GM23248 (cell line): Measurements from ENCODE around the gene U2AF1. TPM values are rescaled to one million over a fixed set of nuclear protein-coding genes. Genes with fewer than 3 reads are reported as not detected.
"Not testable (repeated sequence)": the region's sequence is repeated elsewhere in the genome, so short reads cannot be mapped to it uniquely, and the experiment has no call there.

ENCODE experiments used
- DNase-seq: peaks from one replicate; pipeline ENCODE4 v3.0.0-alpha.2; 2015
- H2AFZ ChIP-seq: fragments of 200-600 bp; sonication (generic); 2 replicates; pipeline ENCODE4 v1.6.1; 2016; ENCODE audit warnings: antibody characterized with exemption
- H3F3A ChIP-seq: fragments of 200-600 bp; sonication (generic); 2 replicates; pipeline ENCODE4 v1.6.1; 2016; ENCODE audit warnings: mild to moderate bottlenecking, antibody characterized with exemption, mixed run types; ENCODE audit not compliant: insufficient read depth
- H3K27ac ChIP-seq: fragments of 200-600 bp; sonication (generic); 2 replicates; pipeline ENCODE4 v1.5.1; 2016; ENCODE audit warnings: mild to moderate bottlenecking
- H3K27me3 ChIP-seq: fragments of 200-600 bp; sonication (generic); replicated peaks from 2 replicates; pipeline ENCODE4 v1.6.1; 2016; ENCODE audit warnings: mild to moderate bottlenecking; ENCODE audit not compliant: insufficient read depth
- H3K36me3 ChIP-seq: fragments of 200-600 bp; sonication (generic); 2 replicates; pipeline ENCODE4 v1.6.1; 2016; ENCODE audit warnings: low read depth, mild to moderate bottlenecking
- H3K4me1 ChIP-seq: fragments of 200-600 bp; sonication (generic); 2 replicates; pipeline ENCODE4 v1.6.1; 2016; ENCODE audit warnings: mild to moderate bottlenecking; ENCODE audit not compliant: insufficient read depth
- H3K4me2 ChIP-seq: fragments of 200-600 bp; sonication (generic); one replicate; pipeline ENCODE4 v1.6.1; 2016; ENCODE audit warnings: mild to moderate bottlenecking; ENCODE audit not compliant: unreplicated experiment
- H3K4me3 ChIP-seq: fragments of 200-600 bp; sonication (generic); 2 replicates; pipeline ENCODE4 v1.5.1; 2016; ENCODE audit warnings: mild to moderate bottlenecking
- H3K79me2 ChIP-seq: fragments of 200-600 bp; sonication (generic); 2 replicates; pipeline ENCODE4 v1.6.1; 2016; ENCODE audit warnings: mild to moderate bottlenecking; ENCODE audit not compliant: insufficient read depth
- H3K9ac ChIP-seq: fragments of 200-600 bp; sonication (generic); 2 replicates; pipeline ENCODE4 v1.6.1; 2016; ENCODE audit warnings: mild to moderate bottlenecking
- H3K9me2 ChIP-seq: fragments of 200-600 bp; sonication (generic); 2 replicates; pipeline ENCODE4 v1.6.1; 2016; ENCODE audit warnings: mixed run types, mild to moderate bottlenecking, moderate library complexity; ENCODE audit not compliant: insufficient read depth
- H3K9me3 ChIP-seq: fragments of 200-600 bp; sonication (generic); one replicate; pipeline ENCODE4 v1.6.1; 2017; ENCODE audit warnings: low read depth
- H4K20me1 ChIP-seq: fragments of 200-600 bp; sonication (generic); 2 replicates; pipeline ENCODE4 v1.6.0; 2016; ENCODE audit not compliant: insufficient read depth
- WGBS, 2 experiments: methylation state at CpG; one replicate each; pipeline ENCODE4 v1.1.6; 2015 to 2017; ENCODE audit warnings: low lambda C conversion rate in 2 of 2, low coverage in 1 of 2; ENCODE audit errors: missing lambda C conversion rate in 2 of 2; 5-methylcytosine and 5-hydroxymethylcytosine counted together
- in situ Hi-C: fragments of 300-500 bp; cut with MboI; formaldehyde crosslinking; loops from 2 replicates; pipeline ENCODE4 v1.15.0; 2020
- polyA plus RNA-seq: library from polyadenylated mRNA; unstranded; fragments of >200 nt; fragmentation: Nextera tagmentation; extraction: Ambion mirVana; gene quantifications from 2 replicates; pipeline ENCODE4 v1.2.1, GENCODE V29; 2016
- total RNA-seq: library from RNA; depleted of rRNA; stranded (reverse); fragments of >200 nt; shearing (Covaris generic); gene quantifications from 2 replicates; pipeline ENCODE4 v1.2.3, GENCODE V29; 2014

Gene U2AF1
- total and polyA plus RNA-seq, 2 experiments from 2014 or later: 12.3 to 90.5 TPM

GRCh38 chr21:43134520-43134919, 27.1 kb upstream of the U2AF1 start:
- H2AFZ ChIP-seq, DNase-seq, H3K36me3 ChIP-seq, H3K9me2 ChIP-seq, H4K20me1 ChIP-seq, H3K27me3 ChIP-seq, H3K79me2 ChIP-seq, H3K27ac ChIP-seq, H3F3A ChIP-seq, H3K4me3 ChIP-seq, in situ Hi-C loops, H3K4me1 ChIP-seq, H3K9me3 ChIP-seq, H3K4me2 ChIP-seq, H3K9ac ChIP-seq: not testable (repeated sequence)
- WGBS, 2 experiments: no CpG with 5 or more reads among the region's 10 CpGs

DNA sequence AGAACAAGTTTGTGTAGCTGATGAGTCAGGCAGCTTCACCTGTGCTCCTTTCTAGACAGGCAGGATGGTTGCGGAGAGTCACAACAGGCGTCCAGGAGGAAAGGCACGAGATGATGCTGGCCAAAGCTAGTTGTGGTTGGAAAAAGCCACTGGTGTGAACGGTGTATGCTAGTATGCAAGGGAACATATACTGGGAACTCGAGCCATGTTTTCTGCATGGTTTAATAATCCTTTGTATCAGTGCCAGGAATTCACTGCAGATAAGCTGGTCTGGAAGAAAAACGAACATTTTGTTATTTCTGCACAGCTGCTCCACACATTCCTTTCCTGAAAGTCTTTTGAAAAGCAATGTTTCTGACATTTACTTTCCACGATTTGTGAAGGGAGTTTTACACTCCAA, 22.7 kb upstream of the U2AF1 start:
- H2AFZ ChIP-seq, in situ Hi-C loops, H3K4me2 ChIP-seq, H3K36me3 ChIP-seq, H3K27ac ChIP-seq, H3K9ac ChIP-seq, H3K9me3 ChIP-seq, H3K4me3 ChIP-seq, H4K20me1 ChIP-seq, H3K79me2 ChIP-seq, H3K4me1 ChIP-seq, H3K9me2 ChIP-seq, DNase-seq, H3K27me3 ChIP-seq, H3F3A ChIP-seq: not testable (repeated sequence)
- WGBS, 2 experiments: no CpG with 5 or more reads among the region's 7 CpGs

DNA sequence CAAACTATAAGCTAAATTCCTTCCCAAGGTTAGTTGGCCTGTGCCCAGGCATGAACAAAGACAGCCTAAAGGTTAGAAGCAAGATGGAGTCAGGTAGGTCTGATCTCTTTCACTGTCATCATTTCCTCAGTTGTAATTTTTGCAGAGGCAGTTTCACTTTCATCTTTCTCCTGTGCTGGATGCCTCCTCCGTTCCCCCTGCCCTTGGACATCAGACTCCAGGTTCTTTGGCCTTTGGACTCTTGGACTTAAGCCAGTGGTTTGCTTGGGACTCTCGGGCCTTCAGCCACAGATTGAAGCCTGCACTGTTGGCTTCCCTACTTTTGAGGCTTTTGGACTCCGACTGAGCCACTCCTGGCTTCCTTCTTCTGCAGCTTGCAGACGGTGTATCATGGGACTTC, 8.6 kb upstream of the U2AF1 start:
- H3K79me2 ChIP-seq, H3K4me3 ChIP-seq, H4K20me1 ChIP-seq, DNase-seq, H3K27me3 ChIP-seq, H3K4me2 ChIP-seq, H3K27ac ChIP-seq, H3F3A ChIP-seq, H2AFZ ChIP-seq, H3K9me2 ChIP-seq, H3K4me1 ChIP-seq, H3K36me3 ChIP-seq, H3K9ac ChIP-seq, H3K9me3 ChIP-seq, in situ Hi-C loops: not testable (repeated sequence)
- no CpG with 5 or more reads among the region's 4 CpGs for WGBS, 2 experiments

GRCh38 chr21:43114483-43114882, 7.1 kb upstream of the U2AF1 start:
- H3K4me3 ChIP-seq, H3F3A ChIP-seq, H3K9me2 ChIP-seq, H3K9ac ChIP-seq, in situ Hi-C loops, H3K36me3 ChIP-seq, H3K4me2 ChIP-seq, DNase-seq, H2AFZ ChIP-seq, H3K4me1 ChIP-seq, H4K20me1 ChIP-seq, H3K9me3 ChIP-seq, H3K27ac ChIP-seq, H3K79me2 ChIP-seq, H3K27me3 ChIP-seq: not testable (repeated sequence)
- 100% methylated on average over 4 to 5 of the region's 6 CpGs for WGBS, 2 experiments

- H3K27me3 ChIP-seq, H3K79me2 ChIP-seq, H3K9me2 ChIP-seq, H3F3A ChIP-seq, H3K4me2 ChIP-seq, H3K27ac ChIP-seq, H3K4me1 ChIP-seq, H3K4me3 ChIP-seq, H3K9me3 ChIP-seq, H4K20me1 ChIP-seq, H3K9ac ChIP-seq, in situ Hi-C loops, H3K36me3 ChIP-seq, H2AFZ ChIP-seq, DNase-seq: not testable (repeated sequence)
- no CpG with 5 or more reads among the region's 7 CpGs for WGBS, 2 experiments
Measured at GRCh38 chr21:43109006-43109405, 1.6 kb upstream of the U2AF1 start.

DNA sequence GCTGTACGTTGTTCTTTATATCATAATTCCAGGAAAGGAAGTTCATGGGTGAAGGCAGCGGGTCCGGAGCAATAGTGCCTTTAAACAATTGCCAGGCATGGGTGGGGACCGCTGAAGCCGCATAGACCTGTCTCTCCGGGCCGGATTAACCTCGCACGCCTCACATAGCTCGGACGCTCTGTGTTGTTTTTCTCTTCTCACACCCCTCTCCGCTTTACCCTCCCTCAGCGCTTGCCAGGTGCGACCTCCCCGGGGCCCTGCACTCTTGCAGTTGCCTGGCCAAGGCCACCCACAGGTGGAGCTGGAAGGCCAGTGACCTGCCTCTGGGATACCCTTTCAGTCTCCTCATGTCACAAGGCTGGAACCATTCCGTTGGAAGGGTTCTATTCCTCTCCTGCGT, 807 bp upstream of the U2AF1 start:
- H3K4me3 ChIP-seq, H3K4me2 ChIP-seq, H3K27me3 ChIP-seq, H3K9me3 ChIP-seq, H3K79me2 ChIP-seq, H3F3A ChIP-seq, H3K36me3 ChIP-seq, H3K4me1 ChIP-seq, H4K20me1 ChIP-seq, in situ Hi-C loops, H3K9ac ChIP-seq, DNase-seq, H3K27ac ChIP-seq, H2AFZ ChIP-seq, H3K9me2 ChIP-seq: not testable (repeated sequence)
- WGBS, 2 experiments: no CpG with 5 or more reads among the region's 17 CpGs

DNA sequence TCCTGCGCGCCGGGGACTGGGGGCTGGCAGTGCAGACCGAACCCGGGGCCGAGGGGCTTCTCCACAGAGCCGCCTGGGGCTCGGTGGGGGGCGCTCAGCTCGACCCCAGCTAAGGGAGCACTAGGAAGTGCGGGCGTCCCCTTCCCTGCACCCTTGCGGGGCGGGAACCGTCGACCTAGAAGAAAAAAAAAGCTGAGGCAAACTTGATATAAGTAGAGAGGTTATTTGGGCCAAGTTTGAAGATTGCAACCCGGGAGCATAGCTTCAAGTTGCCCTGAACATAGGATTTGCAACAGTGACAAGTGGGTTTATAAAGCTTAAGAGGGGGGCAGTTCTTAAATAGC, 396 bp upstream of the U2AF1 start:
- H3K4me3 ChIP-seq, H3K9me3 ChIP-seq, H3K36me3 ChIP-seq, in situ Hi-C loops, H3F3A ChIP-seq, H3K9ac ChIP-seq, H3K27ac ChIP-seq, H3K4me2 ChIP-seq, H4K20me1 ChIP-seq, H2AFZ ChIP-seq, H3K9me2 ChIP-seq, DNase-seq, H3K4me1 ChIP-seq, H3K27me3 ChIP-seq, H3K79me2 ChIP-seq: not testable (repeated sequence)
- WGBS, 2 experiments: no CpG with 5 or more reads among the region's 17 CpGs

GRCh38 chr21:43104642-43105041, 2.7 kb downstream of the U2AF1 start:
- H3K27ac ChIP-seq, H3K4me1 ChIP-seq, H3K9me2 ChIP-seq, H3K27me3 ChIP-seq, in situ Hi-C loops, H2AFZ ChIP-seq, H3K36me3 ChIP-seq, H3K9ac ChIP-seq, H4K20me1 ChIP-seq, H3K79me2 ChIP-seq, H3K9me3 ChIP-seq, H3K4me2 ChIP-seq, H3K4me3 ChIP-seq, H3F3A ChIP-seq, DNase-seq: not testable (repeated sequence)
- WGBS, 2 experiments: 56 to 57% methylated on average over 2 of the region's 5 CpGs
